Skeletal muscle cell (primary cell): ENCODE data around the gene DHRSX.
"Not testable (repeated sequence)": the region's sequence is repeated elsewhere in the genome, so short reads cannot be mapped to it uniquely, and the experiment has no call there.

Experiments
- DNase-seq: peaks from one replicate; pipeline ENCODE4 v3.0.0-alpha.2; 2010; ENCODE audit warnings: low read depth
- H3K4me3 ChIP-seq: 2 replicates; pipeline ENCODE4 v1.5.1; 2011; ENCODE audit warnings: low read depth, mild to moderate bottlenecking, control low read depth, low read length, moderate library complexity

DHRSX gene

DNA sequence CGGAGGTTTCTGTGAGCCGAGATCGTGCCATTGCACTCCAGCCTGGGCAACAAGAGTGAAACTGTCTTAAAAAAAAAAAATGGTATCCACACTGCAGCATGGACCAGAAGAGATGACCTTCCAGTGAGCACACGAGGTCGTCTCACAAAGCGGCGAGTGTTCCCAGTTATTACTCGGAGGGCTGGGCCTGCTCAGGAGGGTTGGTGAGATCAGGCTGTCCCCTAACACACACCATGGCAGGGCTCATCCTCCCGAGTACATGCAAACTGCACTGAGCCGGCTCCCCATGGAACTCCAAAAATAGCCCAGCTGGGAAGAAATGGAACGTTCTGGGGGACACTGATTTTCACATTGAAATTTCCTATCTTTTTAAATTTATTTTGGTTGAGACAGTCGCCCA is 19.2 kb downstream of the DHRSX start:
- DNase-seq, H3K4me3 ChIP-seq: not testable (repeated sequence)

DNA sequence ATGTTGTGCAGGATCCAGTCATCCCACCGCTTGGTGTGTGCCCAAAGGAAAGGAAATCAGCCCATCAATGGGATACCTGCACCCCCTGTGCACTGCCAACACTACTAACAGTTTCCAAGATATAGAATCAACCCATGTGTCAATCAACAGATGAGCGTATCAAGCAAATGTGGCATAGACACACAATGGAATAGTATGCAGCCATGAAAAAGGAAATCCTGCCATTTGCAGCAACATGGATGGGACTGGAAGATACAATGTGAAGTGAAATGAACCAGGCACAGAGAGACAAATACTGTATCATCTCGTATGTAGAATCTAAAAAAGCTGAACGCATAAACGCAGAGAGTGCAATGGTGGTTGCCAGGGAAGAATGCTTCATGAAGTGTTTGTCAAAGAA is 20.8 kb downstream of the DHRSX start:
- not testable (repeated sequence) for DNase-seq, H3K4me3 ChIP-seq

- DNase-seq: no peak
- no peak overlapping the region for H3K4me3 ChIP-seq
Measured at GRCh38 chrX:2479420-2479780, 21.4 kb downstream of the DHRSX start.

DNA sequence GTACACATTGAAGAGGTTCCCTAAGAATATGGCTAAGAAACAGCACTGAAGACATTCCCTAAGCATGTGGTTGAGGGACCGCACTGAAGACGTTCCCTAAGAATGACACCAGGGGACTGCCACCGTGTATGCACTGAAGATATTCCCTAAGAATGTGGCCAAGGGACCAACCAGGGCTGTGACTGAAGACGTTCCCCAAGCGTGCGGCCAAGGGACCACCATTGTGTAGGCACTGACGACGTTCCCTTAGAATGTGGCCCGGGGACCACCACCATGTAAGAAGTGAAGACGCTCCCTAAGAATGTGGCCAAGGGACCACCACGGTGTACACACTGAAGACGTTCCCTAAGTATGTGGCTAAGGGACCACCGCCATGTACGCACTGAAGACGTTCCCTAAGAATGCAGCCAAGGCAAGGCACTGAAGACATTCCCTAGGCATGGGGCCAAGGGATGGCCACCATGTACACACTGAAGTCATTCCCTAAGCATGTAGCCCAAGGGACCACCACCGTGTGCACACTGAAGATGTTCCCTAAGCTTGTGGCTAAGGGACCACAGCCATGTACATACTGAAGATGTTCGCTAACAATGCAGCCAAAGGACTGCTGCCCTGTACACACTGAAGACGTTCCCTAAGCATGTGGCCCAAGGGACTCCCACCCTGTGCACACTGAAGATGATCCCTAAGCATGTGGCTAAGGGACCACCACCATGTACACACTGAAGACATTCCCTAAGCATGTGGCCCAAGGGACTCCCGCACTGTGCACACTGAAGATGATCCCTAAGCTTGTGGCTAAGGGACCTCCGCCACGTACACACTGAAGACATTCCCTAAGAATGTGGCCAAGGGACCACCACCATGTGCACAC is 22.0 kb downstream of the DHRSX start:
- no peak for DNase-seq
- H3K4me3 ChIP-seq: no peak overlapping the region

- not testable (repeated sequence) for DNase-seq
Measured at GRCh38 chrX:2477313-2477712, 23.5 kb downstream of the DHRSX start.

DNA sequence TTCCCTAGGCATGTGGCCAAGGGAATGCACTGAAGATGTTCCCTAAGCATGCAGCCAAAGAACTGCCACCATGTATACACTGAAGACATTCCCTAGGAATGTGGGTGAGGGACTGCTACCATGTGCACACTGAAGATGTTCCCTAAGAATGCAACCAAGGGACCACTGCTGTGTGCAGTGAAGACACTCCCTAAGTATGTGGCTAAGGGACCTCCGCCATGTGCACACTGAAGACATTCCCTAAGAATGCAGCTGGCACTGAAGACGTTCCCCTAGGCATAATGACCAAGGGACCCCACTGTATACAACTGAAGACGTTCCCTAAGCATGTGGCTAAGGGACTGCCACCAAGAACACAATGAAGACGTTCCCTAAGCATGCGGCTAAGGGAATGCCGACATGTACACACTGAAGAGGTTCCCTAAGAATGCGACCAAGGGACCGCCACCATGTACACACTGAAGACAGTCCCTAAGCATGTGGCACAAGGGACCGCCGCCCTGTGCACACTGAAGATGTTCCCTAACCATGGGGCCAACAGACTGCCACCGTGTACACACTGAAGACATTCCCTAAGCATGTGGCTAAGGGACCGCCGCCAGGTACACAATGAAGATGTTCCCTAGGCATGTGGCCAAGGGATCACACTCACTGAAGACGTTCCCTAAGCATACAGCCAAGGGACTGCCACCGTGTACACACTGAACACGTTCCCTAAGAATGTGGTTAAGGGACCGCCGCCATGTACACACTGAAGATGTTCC is 25.6 kb downstream of the DHRSX start:
- H3K4me3 ChIP-seq: no peak overlapping the region
- DNase-seq: no peak

More at GRCh38 chrX:2477313-2477712, 23.5 kb downstream of the DHRSX start:
- H3K4me3 ChIP-seq: not testable (repeated sequence)

DNA sequence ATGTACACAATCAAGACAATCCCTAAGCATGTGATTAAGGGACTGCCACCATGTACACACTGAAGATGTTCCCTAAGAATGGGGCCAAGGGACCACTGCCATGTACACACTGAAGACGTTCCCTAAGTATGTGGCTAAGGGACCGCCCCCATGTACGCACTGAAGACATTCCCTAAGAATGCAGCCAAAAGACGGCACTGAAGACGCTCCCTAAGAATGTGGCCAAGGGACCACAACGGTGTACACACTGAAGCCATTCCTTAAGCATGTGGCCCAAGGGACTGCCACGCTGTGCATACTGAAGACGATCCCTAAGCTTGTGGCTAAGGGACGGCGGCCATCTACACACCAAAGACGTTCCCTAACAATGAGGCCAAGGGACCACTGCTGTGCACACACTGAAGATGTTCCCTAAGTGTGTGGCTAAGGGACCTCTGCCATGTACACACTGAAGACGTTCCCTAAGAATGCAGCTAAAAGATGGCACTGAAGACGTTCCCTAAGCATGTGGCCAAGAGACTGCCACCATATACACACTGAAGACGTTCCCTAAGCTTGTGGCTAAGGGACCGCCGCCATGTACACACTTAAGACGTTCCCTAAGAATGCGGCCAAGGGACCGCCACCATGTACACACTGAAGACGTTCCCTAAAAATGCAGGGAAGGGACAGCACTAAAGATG is 26.4 kb downstream of the DHRSX start:
- DNase-seq: no peak
- H3K4me3 ChIP-seq: no peak overlapping the region

DNA sequence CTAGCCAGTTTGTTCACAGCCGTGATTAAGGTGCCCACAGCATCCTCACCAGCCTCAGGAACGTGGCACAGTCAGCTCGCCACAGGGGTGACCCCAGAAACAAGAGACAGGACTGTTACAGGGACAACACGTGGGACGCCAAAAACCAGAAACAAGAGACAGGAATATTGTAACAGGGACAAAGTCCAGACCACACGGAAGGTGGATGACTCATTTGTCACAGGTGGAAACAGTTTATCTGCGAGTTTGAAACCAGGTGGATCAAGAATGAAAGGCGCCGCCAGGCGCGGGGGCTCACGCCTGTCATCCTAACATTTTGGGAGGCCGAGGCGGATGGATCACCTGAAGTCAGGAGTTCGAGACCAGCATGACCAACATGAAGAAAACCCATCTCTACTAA is 27.7 kb downstream of the DHRSX start:
- not testable (repeated sequence) for DNase-seq, H3K4me3 ChIP-seq

GRCh38 chrX:2471641-2472040 is 29.1 kb downstream of the DHRSX start:
- no peak overlapping the region for H3K4me3 ChIP-seq
- no peak for DNase-seq

DNA sequence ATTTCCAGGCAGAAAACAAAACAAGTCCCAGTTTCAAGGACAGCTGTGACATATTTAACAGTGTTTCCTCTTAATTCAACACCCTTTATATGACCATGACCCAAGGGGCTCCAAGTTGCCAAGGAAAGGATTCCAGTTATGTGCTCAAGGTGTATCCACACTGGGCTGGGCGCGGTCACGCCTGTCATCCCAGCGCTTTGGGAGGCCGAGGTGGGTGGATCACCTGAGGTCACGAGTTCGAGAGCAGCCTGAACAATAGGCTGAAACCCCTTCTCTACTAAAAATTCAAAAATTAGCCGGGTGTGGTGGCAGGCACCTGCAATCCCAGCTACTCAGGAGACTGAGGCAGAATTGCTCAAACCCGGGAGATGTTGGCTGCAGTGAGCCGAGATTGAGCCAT is 29.6 kb downstream of the DHRSX start:
- DNase-seq, H3K4me3 ChIP-seq: not testable (repeated sequence)

- not testable (repeated sequence) for DNase-seq, H3K4me3 ChIP-seq
Measured at GRCh38 chrX:2469852-2470251, 30.9 kb downstream of the DHRSX start.

- DNase-seq: no peak
- no peak overlapping the region for H3K4me3 ChIP-seq
Measured at GRCh38 chrX:2469196-2469685, 31.5 kb downstream of the DHRSX start.

- DNase-seq: no peak
- no peak overlapping the region for H3K4me3 ChIP-seq
Measured at GRCh38 chrX:2468261-2469195, 32.2 kb downstream of the DHRSX start.

GRCh38 chrX:2466876-2467656 is 33.7 kb downstream of the DHRSX start:
- no peak for DNase-seq
- no peak overlapping the region for H3K4me3 ChIP-seq

DNA sequence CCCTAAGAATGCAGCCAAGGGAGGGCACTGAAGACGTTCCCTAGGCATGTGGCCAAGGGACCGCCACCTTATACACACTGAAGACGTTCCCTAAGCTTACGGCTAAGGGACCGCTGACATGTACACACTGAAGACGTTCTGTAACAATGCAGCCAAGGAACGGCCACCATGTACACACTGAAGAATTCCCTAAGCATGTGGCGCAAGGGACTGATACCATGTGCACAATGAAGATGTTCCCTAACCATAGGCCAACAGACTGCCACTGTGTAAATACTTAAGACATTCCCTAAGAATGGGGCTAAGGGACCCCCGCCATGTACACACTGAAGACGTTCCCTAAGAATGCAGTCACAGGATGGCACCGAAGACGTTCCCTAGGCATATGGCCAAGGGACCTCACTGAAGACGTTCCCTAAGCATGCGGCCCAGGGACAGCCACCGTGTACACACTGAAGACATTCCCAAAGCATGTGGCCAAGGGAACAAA is 36.1 kb downstream of the DHRSX start:
- no peak for DNase-seq
- H3K4me3 ChIP-seq: no peak overlapping the region

GRCh38 chrX:2463973-2464676 is 36.7 kb downstream of the DHRSX start:
- DNase-seq: no peak
- H3K4me3 ChIP-seq: no peak overlapping the region

GRCh38 chrX:2463481-2463880 is 37.3 kb downstream of the DHRSX start:
- not testable (repeated sequence) for H3K4me3 ChIP-seq, DNase-seq
